ENCODE measurements around the gene LGALS7B. TPM values are rescaled to one million over a fixed set of nuclear protein-coding genes. Genes with fewer than 3 reads are reported as not detected.
"Not testable (repeated sequence)": the region's sequence is repeated elsewhere in the genome, so short reads cannot be mapped to it uniquely, and the experiment has no call there.

Gene LGALS7B
- total RNA-seq, 4 donors from 2014 or later = 3,936 to 6,716 (median 4,891) TPM

DNA sequence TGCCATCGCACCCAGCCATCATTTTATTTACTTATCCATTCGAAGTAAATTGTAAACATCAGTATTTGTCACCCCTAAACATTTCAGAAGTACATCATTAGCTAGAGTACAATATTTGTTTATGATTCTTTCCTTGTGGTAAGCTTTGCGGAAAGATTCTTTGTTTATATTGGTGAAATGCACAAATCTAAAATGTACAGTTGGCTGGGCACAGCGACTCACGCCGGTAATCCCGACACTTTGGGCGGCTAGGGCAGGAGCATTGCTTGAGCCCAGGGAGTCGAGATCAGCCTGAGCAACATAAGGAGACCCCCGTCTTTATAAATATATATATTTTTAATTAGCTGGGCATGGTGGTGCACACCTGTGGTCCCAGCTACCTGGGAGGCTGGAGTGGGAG, 10.1 kb downstream of the LGALS7B start:
- no peak overlapping the region for H3K4me3 ChIP-seq (ENCODE audit: low read depth, poor library complexity, severe bottlenecking)
- no peak for TF ChIP-seq POLR2A (IDR thresholded peaks at IDR 0.05)
- TF ChIP-seq, protein P1, sequence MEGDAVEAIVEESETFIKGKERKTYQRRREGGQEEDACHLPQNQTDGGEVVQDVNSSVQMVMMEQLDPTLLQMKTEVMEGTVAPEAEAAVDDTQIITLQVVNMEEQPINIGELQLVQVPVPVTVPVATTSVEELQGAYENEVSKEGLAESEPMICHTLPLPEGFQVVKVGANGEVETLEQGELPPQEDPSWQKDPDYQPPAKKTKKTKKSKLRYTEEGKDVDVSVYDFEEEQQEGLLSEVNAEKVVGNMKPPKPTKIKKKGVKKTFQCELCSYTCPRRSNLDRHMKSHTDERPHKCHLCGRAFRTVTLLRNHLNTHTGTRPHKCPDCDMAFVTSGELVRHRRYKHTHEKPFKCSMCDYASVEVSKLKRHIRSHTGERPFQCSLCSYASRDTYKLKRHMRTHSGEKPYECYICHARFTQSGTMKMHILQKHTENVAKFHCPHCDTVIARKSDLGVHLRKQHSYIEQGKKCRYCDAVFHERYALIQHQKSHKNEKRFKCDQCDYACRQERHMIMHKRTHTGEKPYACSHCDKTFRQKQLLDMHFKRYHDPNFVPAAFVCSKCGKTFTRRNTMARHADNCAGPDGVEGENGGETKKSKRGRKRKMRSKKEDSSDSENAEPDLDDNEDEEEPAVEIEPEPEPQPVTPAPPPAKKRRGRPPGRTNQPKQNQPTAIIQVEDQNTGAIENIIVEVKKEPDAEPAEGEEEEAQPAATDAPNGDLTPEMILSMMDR (IDR thresholded peaks at IDR 0.05) = no peak
- intact Hi-C loops (cut with DNase I; ENCODE audit: low total_unique reads) = no loop called here
- 87% methylated on average over 10 of the region's 10 CpGs for WGBS, 2 donors
- DNase-seq (ENCODE audit: low spot score in 2 of 2) = no peak

DNA sequence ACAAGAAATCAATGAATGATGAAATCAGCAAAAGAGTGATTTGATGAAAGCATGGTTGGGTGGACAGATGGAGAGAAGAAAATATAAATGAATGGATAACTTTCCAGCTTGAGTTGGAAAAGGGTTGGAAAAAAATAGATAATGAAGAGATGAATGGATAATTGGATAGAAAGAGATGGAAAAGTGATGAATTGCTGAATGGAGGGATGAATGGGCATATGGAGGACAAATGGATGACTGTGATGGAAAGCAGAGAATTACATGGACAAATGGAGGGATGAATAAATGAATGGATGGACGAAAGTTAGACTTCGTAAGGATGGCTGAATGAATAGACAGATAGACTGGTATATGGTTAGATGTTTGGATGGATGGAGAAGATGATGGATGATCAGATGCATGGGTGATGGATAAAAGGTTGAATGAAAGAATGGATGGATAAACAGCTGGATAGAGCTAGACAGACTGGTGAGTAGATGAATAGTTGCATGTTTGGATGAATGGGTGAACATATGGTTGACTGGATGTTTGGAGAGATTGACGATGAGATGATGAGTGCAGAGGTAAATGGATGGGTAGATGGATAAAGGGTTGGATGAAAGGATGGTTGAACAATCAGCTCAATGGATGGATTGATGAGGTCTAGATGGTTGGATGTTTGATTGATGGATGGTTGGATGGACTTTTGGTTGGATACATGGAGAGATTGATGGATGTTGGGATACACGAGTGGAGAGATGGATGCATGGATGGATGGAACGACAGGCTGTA, 11.8 kb downstream of the LGALS7B start:
- 92 to 96% methylated on average over 5 of the region's 5 CpGs for WGBS, 2 donors
- no peak overlapping the region for H3K4me3 ChIP-seq (ENCODE audit: low read depth, poor library complexity, severe bottlenecking)
- TF ChIP-seq POLR2A (IDR thresholded peaks at IDR 0.05) = no peak
- TF ChIP-seq, protein P1 (IDR thresholded peaks at IDR 0.05) = no peak
- no peak for DNase-seq (ENCODE audit: low spot score in 2 of 2)
- intact Hi-C loops (cut with DNase I; ENCODE audit: low total_unique reads) = no loop called here

- no peak for DNase-seq (ENCODE audit: low spot score in 2 of 2)
- TF ChIP-seq POLR2A (IDR thresholded peaks at IDR 0.05) = no peak
- H3K4me3 ChIP-seq (ENCODE audit: low read depth, poor library complexity, severe bottlenecking) = no peak overlapping the region
- WGBS, 2 donors = 95 to 96% methylated on average over 12 of the region's 12 CpGs
- intact Hi-C loops (cut with DNase I; ENCODE audit: low total_unique reads) = no loop called here
These were observed 12.5 kb downstream of the LGALS7B start for GRCh38 chr19:38801359-38802095.

DNA sequence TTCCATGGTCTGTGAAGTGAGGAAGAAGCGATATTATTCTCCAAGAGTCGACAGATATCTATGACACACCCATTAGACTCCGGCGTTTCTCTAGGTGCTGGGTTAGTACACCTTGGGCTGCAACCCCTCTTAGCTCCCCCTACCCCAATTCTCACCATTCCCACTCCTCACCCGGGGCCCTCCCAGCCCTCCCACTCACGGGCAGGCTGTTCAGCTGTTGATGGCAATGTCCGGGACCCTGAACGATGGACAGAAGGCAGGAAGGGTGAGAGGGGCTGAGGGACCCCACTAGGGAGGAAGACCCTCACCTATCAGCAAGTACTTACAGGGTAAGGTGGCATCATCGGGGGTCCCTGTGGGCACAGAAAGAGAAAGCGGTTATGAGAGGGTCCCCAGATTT, 14.5 kb downstream of the LGALS7B start:
- intact Hi-C loops (cut with DNase I; ENCODE audit: low total_unique reads) = no loop called here
- no peak overlapping the region for H3K4me3 ChIP-seq (ENCODE audit: low read depth, poor library complexity, severe bottlenecking)
- no peak for TF ChIP-seq POLR2A (IDR thresholded peaks at IDR 0.05)
- TF ChIP-seq, protein P1 (IDR thresholded peaks at IDR 0.05) = no peak
- WGBS, 2 donors = 91 to 92% methylated on average over 10 of the region's 10 CpGs
- no peak for DNase-seq (ENCODE audit: low spot score in 2 of 2)

GRCh38 chr19:38805180-38805579, 16.2 kb downstream of the LGALS7B start:
- no peak for DNase-seq (ENCODE audit: low spot score in 2 of 2)
- intact Hi-C loops (cut with DNase I; ENCODE audit: low total_unique reads) = no loop called here
- TF ChIP-seq POLR2A (IDR thresholded peaks at IDR 0.05) = no peak
- TF ChIP-seq, protein P1 (IDR thresholded peaks at IDR 0.05) = no peak
- no peak overlapping the region for H3K4me3 ChIP-seq (ENCODE audit: low read depth, poor library complexity, severe bottlenecking)
- WGBS, 2 donors = 63 to 74% methylated on average over 1 of the region's 1 CpG

DNA sequence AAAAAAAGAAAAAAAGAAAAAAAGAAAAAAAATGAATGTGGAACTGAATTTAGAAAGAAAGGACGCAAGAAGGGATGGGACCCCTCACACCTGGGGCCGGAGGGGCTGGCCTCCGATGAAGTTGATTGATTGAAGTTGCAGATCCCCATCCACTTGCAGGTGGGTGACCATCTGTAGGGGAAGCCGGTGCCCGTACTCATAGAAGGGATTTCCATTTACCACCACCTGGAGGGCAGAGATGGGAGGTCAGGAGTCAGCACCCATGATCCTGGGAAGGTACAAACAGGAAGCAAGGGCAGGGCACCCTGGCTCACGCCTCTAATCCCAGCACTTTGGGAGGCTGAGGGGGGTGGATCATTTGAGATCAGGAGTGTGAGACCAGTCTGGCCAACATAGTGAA, 17.4 kb downstream of the LGALS7B start:
- no peak overlapping the region for H3K4me3 ChIP-seq (ENCODE audit: low read depth, poor library complexity, severe bottlenecking)
- DNase-seq (ENCODE audit: low spot score in 2 of 2) = no peak
- intact Hi-C loops (cut with DNase I; ENCODE audit: low total_unique reads) = no loop called here
- TF ChIP-seq, protein P1 (IDR thresholded peaks at IDR 0.05) = no peak
- TF ChIP-seq POLR2A (IDR thresholded peaks at IDR 0.05) = no peak
- WGBS, 2 donors = 85 to 90% methylated on average over 6 of the region's 6 CpGs

GRCh38 chr19:38807374-38808098, 18.5 kb downstream of the LGALS7B start:
- intact Hi-C loops (cut with DNase I; ENCODE audit: low total_unique reads); DNase-seq (ENCODE audit: low spot score in 2 of 2); H3K4me3 ChIP-seq (ENCODE audit: low read depth, poor library complexity, severe bottlenecking): not testable (repeated sequence)
- WGBS, 2 donors = 88% methylated on average over 18 of the region's 18 CpGs
